ENCODE results near the gene CDH20. TPM values are rescaled to one million over a fixed set of nuclear protein-coding genes. Genes with fewer than 3 reads are reported as not detected.

CDH20 gene
- total RNA-seq, 6 experiments from 2014 or later, result not detected

- Histone ChIP-seq H3K36me3 (no peaks in the 10 kb centered on the region), H3K27ac (no peak overlapping the region), H3K4me1 (no peaks in the 10 kb centered on the region), H3K27me3 (no peaks in the 10 kb centered on the region), H3K9me3 (no peaks in the 10 kb centered on the region), H3K4me3 (no peak overlapping the region)
- DNase-seq (no peak), ATAC-seq (no peak)
- TF ChIP-seq CTCF (IDR thresholded peaks at IDR 0.05) (no peak), POLR2A (IDR thresholded peaks at IDR 0.05) (no peak)
- intact Hi-C loops (cut with DNase I), result no loop called here
Measured at GRCh38 chr18:61348230-61348629, 15.0 kb downstream of the CDH20 start.

- Histone ChIP-seq H3K27me3 (no peaks in the 10 kb centered on the region), H3K9me3 (no peaks in the 10 kb centered on the region), H3K4me1 (no peaks in the 10 kb centered on the region), H3K27ac (no peak overlapping the region), H3K36me3 (no peaks in the 10 kb centered on the region), H3K4me3 (no peak overlapping the region)
- 45% methylated on average over 2 of the region's 2 CpGs for WGBS (ENCODE audit: insufficient coverage, low coverage, low lambda C conversion rate, missing lambda C conversion rate)
- intact Hi-C loops (cut with DNase I), result no loop called here
- TF ChIP-seq CTCF (IDR thresholded peaks at IDR 0.05), result no peak
- no peak for TF ChIP-seq POLR2A (IDR thresholded peaks at IDR 0.05)
- DNase-seq, result no peak
- ATAC-seq, result no peak
Measured at GRCh38 chr18:61350578-61350977, 17.3 kb downstream of the CDH20 start.

GRCh38 chr18:61352059-61352458 lies 18.8 kb downstream of the CDH20 start:
- no peaks in the 10 kb centered on the region for H3K36me3 ChIP-seq
- ATAC-seq, result no peak
- H3K27ac ChIP-seq, result no peak overlapping the region
- no peaks in the 10 kb centered on the region for H3K27me3 ChIP-seq
- no peaks in the 10 kb centered on the region for H3K9me3 ChIP-seq
- H3K4me3 ChIP-seq, result no peak overlapping the region
- TF ChIP-seq POLR2A (IDR thresholded peaks at IDR 0.05) (no peak), CTCF (IDR thresholded peaks at IDR 0.05) (no peak)
- WGBS (ENCODE audit: insufficient coverage, low coverage, low lambda C conversion rate, missing lambda C conversion rate), result 67% methylated on average over 1 of the region's 1 CpG
- intact Hi-C loops (cut with DNase I), result no loop called here
- DNase-seq, result no peak
- H3K4me1 ChIP-seq, result no peaks in the 10 kb centered on the region

- intact Hi-C loops (cut with DNase I), result no loop called here
- H3K27ac ChIP-seq, result no peak overlapping the region
- H3K4me3 ChIP-seq, result no peak overlapping the region
- H3K36me3 ChIP-seq, result no peaks in the 10 kb centered on the region
- H3K9me3 ChIP-seq, result no peaks in the 10 kb centered on the region
- no peak for DNase-seq
- no peaks in the 10 kb centered on the region for H3K4me1 ChIP-seq
- H3K27me3 ChIP-seq, result no peaks in the 10 kb centered on the region
- TF ChIP-seq POLR2A (IDR thresholded peaks at IDR 0.05) (no peak), CTCF (IDR thresholded peaks at IDR 0.05) (no peak)
- no peak for ATAC-seq
Measured at GRCh38 chr18:61352611-61353010, 19.4 kb downstream of the CDH20 start.
